GM10266 (cell line): ENCODE measurements around the gene ADGRB3.

ENCODE experiments used
- DNase-seq: peaks from one replicate; pipeline ENCODE4 v3.0.0; 2012; ENCODE audit errors: extremely low spot score
- CTCF ChIP-seq: IDR thresholded peaks from 2 replicates; pipeline ENCODE4 v1.5.1; 2012; ENCODE audit warnings: mild to moderate bottlenecking, low read depth; ENCODE audit not compliant: control insufficient read depth, insufficient read depth; ENCODE audit errors: missing control alignments

The ADGRB3 gene

GRCh38 chr6:68994521-68994920, 359.4 kb downstream of the ADGRB3 start:
- no peak for TF ChIP-seq CTCF
- no peak for DNase-seq

DNA sequence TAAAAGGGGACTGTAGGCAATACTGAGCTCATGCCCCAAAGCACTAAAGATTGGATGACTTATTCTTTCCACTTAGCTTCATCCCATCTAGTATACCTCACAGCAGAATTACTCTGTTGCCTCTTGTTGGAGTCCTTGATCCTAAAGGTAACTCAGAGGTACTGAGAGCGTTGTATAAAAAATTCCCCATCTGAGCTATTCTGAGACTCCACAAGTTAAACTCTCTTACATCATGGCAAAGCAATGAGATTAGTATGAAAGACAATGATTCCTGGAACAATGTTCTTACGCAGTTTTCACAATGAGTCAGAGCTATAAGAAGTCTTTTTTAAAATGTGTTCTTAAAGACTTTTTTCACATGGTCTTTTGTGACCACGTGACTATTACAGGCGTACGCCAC, 370.1 kb downstream of the ADGRB3 start:
- TF ChIP-seq CTCF, result no peak
- no peak for DNase-seq

- no peak for DNase-seq
Measured at GRCh38 chr6:69007781-69008180, 372.7 kb downstream of the ADGRB3 start.

GRCh38 chr6:69012211-69012610, 377.1 kb downstream of the ADGRB3 start:
- no peak for TF ChIP-seq CTCF
- DNase-seq, result no peak

More at GRCh38 chr6:69007781-69008180, 372.7 kb downstream of the ADGRB3 start:
- TF ChIP-seq CTCF, result no peak

DNA sequence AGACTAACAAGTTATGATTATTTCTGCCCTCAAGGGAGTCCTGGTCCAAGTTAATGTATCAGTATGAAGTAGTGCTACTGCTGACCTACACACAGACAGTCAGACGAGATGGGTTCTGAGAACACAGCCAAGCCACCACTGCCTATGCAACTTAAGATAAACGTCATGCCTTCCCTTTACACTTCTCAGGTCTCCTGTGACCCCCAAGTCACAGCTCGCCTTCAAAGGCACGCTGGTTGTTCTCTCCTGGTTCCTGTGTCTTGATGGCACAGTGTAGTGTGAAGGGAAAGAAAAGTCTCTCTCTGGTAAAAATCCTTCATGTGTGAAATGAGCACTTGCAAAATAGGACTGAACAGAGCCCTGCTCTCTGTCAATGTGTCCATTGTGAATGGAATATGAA, 377.8 kb downstream of the ADGRB3 start:
- no peak for TF ChIP-seq CTCF

DNA sequence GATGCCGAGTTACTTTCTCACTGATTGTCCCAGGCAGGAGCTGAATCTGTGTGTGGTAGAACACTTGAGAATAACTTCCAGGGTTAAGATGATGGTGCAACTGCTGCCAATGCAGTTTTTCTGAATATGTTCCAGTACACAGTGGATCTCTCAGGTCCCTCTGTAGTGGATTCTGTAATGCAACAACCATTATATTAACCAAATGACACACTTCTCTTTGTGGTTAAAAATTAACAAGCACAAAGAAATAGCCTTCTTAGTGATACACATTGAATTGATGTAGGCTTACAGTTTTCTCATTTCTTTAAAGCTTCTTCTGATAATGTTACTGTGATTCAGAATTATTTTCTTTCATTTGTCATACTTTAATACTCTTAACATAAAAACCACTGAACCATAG, 383.8 kb downstream of the ADGRB3 start:
- TF ChIP-seq CTCF, result no peak
- DNase-seq, result no peak

More for the DNA sequence above, 377.8 kb downstream of the ADGRB3 start:
- DNase-seq, result no peak

GRCh38 chr6:69019832-69020231, 384.8 kb downstream of the ADGRB3 start:
- TF ChIP-seq CTCF, result no peak
- DNase-seq, result no peak

- DNase-seq, result no peak
- no peak for TF ChIP-seq CTCF
Measured at GRCh38 chr6:69022993-69023392, 387.9 kb downstream of the ADGRB3 start.
